Stimulated activated CD8-positive, alpha-beta memory T cell treated with anti-CD3 and anti-CD28 coated beads, Interleukin-4, amount 100 ng/mL, for 4 hours (primary cell): ENCODE measurements around the gene GALNT18.

Experiments used
- DNase-seq, 2 donors: peaks; one replicate each; pipeline ENCODE4 v3.0.0-alpha.2; 2020; ENCODE audit warnings: low read depth in 2 of 2, low spot score in 1 of 2

Gene GALNT18

DNA sequence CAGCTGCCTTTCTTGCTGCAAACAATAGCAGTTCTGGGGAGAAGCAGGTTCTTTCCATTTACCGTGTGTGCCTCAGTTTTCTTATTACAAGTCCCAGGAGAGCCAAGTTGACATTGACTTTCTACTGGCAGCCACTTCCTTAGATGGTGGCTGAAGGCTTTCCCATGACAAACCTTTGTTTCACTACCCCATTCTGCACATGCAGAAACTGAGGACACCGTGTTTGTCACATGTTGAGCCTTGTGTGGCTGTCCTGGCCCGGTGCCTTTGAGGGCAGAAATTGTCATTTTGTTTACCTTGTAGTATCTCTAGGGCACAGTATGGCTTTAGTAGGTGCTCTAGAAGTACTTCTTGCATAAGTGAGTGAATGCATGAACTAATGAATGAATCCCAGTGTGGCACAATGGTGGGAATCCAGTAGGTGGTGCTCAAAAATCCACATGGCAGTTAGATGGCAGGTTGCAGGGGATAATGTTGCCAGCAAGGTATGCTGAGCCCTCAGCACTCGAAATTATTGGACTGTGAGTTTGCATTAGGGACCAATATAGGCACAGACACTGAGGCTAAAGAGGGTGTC, 370.3 kb downstream of the GALNT18 start:
- DNase-seq = no peak

DNA sequence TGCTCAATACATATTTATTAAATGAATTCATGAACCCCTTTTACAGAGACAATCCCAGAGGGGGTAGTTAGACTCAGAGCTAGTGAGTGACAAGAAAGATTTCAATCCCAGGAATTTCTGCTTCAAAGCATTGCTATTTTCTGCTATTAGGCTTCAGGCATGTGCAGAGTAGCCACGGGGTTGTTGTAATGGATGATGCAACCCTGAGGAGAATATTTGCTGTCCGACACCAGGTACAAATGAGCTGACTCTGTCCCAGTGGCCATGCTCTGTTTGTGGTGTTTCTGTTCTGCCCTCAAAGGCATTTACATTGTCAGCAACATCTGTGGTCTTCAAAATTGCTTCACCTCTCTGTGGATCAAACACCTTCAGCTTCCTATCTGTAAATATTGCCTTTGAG, 371.3 kb downstream of the GALNT18 start:
- DNase-seq = no peak

DNA sequence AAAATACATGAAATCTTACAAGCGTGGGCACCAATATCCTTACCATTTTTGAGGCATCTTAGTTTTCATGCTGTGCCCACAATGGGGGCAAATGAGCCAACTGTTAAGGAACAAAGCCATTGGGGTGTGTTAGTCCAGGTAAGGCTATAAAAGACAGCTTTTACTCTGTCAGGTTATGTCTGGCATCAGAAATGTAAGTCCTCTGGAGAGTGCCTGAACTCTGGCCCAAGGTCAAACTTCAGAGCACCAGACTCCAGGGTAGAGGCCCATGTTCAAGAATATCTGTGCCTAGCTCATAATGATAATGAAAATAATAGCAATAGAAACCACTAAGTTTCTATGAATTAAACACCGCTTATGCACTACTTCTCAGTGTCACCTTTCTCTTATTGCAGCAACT, 374.2 kb downstream of the GALNT18 start:
- DNase-seq = no peak

DNA sequence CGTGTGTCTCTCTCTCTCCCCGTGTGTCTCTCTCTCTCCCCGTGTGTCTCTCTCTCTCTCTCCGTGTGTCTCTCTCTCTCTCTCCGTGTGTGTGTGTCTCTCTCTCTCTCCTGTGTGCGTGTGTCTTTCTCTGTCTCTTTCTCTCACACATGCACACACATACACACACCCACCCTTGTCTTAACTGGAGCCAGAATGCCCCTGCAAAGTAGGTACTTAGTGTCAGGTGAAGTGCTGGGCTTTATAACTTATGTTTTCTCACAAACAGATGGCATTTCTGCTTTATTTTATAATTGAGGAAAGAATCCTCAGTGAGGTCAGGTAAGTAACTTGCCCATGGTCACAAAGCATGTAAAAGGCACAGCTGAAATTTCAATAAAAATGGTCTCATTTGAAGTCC, 374.7 kb downstream of the GALNT18 start:
- DNase-seq = no peak

DNA sequence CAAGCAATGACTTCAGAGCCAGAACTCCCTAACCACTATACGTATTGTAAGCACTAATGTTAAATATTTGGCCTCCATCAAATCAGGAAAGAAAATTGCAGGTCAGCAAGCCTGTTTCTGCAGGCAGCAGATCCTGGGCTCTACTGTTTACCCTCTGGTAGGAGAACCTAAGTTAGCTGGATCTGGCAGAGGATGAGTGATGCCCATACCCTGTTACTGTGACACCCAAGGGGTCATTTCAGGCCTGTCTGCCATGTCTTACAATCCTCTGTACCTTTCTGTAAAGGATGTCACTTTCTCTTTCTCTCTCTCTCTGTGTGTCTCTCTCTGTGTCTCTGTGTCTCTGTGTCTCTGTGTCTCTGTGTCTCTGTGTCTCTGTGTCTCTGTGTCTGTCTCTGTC, 375.6 kb downstream of the GALNT18 start:
- DNase-seq = no peak

DNA sequence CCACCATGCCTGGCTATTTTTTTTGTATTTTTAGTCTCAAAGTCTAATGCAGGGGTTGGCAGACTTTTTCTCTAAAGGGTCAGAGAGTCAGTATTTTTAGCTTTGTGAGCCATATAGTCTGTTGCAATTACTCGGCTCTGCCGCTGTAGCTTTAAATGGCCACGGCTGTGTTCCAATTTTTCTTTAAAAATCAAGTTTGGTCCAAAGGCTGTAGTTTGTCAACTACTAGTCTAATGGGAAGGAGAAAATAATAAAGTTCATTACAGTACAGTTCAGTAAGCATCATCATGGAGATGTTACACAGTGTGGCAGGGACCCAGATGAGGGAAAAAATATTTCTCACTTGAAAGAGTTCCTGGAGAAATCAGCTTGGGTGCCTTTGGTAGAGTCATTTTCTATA, 376.4 kb downstream of the GALNT18 start:
- DNase-seq = no peak

DNA sequence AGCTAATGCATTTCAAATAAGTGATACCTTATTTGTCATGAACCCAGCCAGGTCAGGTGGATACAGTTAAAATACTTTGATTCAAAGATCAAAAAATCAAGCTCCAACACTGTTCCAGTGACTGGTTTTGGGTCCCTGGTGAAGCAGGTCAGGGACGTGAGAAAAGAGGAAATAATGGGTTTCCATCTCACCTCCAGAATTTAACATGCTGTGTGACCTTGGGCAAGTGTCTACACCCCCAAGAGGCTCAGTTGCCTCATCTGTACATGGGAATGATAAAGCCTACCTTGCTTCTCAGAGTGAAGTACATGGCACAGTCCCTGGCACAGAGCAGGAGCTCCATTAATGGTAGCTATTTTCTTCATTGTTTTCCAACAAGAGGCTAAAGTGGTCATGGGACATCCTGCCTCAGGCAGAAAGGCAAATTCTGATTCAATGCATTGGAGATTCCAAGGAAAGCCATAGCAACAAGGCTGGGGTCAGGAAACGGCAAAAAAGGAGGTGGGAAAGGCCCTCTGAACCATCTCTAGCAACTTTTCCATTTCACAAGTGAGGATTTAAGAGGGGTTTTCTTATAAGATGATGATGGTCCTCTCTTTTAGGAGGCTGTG, 377.2 kb downstream of the GALNT18 start:
- DNase-seq = no peak

DNA sequence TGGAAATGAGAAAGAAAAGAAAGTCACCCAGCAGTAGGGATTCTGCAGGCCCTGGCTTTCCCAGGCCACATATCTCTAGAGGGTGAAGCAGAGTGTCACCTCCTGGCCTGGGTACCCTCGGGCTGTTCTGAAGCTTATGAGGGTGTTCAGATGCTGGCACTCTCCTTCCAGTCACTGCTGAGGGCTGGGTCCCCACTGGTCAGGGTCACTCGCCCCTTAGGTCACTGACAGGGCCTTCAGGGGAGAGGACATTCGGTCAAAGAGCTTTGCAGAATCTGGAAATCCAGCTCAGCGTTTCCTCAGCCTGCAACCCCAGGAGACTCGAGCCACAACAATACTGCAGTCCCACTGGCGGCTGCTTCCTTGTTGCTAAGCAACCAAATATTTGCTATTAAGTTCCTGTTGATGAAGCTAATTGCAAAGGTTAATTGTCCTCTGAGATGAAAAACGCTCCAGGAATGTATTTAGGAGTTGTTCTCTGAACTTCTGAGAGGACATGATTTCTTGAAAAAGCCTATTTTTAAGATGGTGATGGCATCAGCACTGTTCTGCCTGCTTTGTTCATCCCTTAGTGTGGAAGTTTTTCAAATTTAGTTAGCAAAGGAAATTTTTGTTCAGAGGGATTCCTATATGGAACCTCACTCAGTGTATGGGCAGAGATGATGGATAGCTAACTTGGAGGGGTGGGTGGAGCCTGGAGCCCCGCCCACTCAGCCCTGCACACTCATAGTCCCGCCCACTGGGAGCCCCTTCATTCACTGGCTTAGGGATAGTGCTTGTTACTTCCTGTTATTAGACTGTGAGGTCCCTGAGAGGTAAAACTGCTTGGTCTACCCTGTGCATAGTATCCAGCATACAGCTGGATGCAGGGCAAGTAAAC, 378.0 kb downstream of the GALNT18 start:
- no peak for DNase-seq

DNA sequence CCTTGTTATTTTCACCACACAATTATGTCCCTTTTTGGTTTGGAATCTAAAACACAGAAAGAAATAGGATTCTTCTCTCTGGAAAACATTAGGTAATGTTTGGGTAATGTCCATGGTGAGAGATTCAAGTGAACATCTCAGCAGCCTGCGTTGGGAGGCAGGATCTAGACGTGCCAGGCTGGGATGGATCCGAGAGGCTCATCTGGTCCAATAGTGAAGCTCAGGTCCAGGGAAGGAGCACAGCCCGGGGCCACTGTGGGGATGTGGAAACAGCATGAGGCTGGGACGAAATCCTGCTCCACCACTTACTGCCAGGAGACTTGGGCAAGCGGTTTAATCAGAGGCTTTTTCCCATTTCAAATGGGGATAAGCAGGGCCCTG, 378.6 kb downstream of the GALNT18 start:
- no peak for DNase-seq

DNA sequence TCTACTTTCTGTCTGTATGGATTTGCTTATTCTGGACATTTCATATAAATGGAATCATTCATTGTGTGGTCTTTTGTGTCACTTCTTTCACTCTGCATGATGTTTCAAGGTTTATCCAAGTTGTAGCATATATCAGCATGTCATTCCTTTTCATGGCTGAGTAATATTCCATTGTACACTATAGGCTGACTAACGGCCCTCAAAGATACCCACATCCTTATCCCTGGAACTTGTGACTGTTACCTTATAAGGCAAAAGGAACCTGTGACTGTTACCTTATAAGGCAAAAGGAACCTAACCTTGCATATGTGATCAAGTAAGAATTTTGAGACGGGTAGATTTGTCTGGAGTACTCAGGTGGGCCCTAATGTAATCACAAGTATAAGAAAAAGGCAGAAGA, 380.5 kb downstream of the GALNT18 start:
- no peak for DNase-seq

DNA sequence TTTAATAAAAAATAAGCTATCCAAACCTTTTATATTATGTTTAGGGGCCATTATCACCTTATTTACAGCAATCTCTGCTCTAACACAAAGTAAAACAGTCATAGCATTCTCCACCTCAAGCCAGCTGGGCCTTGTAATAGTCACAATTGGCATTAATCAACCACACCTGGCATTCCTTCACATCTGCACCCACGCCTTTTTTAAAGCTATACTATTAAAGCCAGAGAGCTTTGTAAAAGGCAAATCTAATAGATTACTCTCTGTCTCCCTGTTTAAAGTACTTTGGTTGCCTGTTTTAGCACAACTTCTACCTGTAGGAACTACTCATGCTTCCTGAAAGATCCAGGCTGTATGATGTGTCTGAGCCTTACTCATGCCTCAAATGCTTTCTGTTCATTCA, 381.8 kb downstream of the GALNT18 start:
- DNase-seq = no peak

DNA sequence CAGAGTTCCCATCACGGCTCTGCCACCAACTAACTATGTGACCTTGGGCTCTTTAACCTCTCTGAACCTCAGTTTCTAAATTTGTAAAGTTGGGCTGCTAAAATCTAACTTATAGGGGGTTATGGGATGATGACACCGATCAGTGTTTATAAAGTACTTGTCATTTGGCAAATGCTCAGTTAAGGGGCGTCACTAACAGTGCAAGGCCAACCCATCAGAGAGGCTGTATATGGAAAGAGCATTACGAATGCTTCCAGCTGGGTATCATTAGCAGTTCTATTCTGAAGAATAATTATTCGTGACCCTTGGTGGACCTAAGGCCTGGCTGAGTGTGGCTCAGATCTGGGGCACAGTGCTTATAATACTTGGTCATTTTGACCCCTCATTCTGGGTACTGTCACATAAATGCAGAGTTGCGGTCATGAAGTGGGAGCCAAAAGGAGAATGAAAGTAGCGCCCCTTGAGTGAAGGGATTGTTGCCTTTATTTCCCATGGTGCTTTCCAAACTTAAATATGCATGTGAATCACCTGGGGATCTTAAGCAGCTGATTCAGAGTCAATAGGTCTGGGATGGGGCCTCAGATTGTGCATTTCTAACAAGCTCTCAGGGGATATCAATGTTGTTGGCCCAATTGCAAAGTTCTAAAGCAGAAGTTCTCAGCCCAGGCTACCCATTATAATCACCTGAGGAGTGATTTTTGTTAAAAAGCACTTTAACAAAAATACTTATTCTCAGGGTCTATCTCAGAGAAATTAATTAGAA, 384.6 kb downstream of the GALNT18 start:
- DNase-seq = no peak

DNA sequence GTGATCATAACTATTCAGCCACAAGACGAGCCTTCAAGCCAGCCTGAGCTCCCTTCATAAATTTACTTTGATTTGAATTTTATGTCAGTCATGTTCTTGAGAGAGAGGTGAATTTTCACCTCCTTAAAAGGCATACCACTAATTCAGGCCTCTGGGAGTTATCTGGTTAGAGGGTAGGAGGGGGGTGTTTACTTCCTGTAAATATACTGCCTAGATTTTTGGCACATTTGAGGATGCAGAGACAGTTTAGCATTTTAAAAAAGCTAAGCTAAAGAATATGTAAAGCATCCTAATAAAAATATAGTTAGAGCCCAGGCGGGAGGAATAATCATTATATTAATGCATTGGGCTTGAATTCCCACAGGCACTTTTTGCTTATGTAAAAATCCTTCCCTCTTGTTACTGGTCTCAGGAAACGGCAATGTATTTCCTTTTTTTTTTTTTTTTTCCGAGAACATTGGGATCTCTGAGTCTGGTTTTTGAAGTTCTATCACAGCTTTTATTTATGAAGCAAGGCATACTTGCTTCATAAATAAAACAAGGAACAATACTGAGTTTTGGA, 385.2 kb downstream of the GALNT18 start:
- no peak for DNase-seq

DNA sequence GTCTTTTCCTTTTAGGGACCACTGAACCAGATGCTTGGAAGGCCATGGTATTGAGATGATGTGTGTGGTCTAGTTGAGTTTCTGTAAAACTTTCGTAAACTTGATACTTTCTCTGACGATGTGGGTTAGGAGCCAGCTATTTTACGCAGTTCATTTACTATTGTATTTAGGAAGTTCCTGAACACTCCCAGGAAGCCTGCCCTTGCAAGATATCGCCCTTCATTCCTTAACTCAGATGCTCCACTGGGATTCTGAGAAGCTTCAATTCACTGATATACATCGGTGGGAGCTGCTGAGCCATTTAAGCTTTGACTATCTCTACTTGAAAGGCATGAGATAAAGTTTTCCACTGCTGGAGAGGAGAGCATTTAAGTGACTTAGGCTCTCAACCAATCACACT, 390.0 kb downstream of the GALNT18 start:
- DNase-seq = no peak

DNA sequence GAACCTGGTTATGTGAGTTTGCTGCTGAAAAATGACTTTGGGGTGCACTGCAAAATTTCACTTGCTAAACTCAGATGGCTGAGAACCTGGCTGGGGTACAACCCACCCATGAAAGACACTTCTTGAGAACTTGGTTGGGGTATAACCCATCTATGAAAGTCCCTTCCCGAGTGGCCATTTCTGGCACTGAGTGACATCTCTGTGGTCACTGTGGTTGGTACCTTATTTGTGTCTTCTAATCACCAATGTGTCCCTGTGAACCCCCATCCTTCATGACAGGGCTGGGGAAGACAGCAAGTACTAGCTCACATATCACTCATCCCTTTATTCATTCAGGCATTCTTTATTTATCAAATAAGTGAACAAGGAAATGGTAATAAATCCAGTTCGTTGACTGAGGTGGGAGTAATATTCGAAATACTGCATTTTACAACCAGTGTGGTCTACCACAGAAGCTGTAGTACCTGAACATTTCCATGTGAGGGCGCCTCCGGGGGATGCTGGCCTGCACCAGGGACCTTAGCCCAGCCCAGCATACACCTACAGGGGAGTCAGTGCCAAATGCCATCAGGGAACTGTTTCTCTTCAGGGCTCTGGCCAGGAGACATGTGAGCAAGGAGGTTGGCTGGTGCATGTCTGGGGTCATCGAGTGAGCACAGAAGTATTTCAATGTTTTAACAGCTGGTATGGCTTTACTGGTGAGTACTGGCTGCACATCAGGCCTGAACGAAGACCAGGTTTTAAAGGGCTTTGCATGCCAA, 390.8 kb downstream of the GALNT18 start:
- DNase-seq = no peak

DNA sequence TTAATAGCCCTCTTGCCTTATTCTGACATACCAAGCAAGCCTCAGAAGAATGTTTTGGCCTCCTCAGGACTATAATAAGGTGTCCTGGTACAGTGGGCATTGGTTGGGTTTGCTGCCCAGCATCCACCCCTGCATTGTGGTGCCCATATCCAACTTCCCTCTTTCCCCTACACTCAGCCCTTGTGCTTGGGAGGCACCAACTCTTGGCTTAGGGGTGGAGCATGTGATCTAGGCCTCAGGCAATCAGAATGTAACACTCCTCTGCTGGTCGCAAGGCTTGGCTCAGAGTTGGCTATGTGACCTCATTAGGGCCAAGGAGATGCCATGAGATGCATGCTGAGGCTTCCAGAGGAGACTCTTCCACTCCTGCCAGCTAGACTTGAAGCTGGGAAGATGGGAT, 391.7 kb downstream of the GALNT18 start:
- DNase-seq = no peak

DNA sequence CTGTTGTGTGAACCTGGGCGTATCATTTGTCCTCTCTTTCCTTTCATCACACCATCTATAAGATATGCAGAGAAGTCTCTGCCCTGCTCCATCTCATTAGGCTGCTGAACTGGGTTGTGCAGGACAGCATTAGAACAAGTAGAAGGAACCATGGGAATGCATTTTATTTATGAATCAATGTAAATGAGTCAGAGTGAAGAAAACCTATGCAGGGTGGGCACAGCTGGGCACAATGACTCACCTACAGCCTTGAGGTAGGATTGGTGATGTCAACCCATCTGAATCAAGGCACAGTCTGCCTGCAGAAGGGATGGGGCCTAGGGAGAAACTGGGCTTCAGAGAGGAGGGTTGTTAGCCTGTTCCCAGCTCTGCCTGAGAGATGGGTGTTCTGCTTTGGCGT, 392.2 kb downstream of the GALNT18 start:
- no peak for DNase-seq

DNA sequence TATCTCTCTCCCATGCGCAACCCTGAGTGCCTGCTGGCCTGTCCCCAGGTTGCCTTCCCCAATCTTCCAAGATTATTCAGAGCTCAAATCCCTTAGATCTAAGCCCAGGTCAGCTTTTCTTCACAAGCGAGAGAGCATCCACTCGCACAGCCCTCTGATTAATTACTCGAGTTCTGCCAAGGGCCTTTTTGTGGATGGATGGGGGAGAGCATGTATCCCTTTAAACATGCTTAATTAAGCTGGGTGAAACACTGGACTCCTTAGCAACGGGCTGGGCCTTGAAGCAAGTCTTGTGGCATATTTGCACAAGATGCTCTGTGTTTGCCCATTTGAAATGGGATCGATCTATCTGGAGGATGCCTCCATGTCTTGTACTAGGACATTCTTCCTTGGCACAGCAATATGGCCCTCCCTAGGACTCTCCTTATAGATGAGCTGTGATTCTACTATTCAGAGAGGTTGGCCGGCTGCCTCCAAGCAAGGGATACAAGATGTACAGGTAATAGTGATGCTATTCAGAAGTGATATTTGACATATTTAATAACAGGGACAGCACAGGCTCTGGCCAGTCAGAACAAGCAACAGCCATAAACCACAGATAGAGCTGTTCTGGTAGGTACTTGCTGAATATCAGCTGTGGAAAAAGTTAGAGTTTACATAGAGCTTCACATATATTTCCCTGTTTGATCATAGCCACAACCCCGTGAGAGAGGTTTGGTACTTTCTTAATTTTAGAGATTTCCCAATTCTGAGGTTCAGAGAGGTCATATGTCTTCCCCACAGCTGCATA, 394.3 kb downstream of the GALNT18 start:
- no peak for DNase-seq
